Renal pelvis (tissue), 4 donors: ENCODE measurements around the gene CCDC34. TPM values are rescaled to one million over a fixed set of nuclear protein-coding genes. Genes with fewer than 3 reads are reported as not detected.
"Not testable (repeated sequence)": the region's sequence is repeated elsewhere in the genome, so short reads cannot be mapped to it uniquely, and the experiment has no call there.

Source experiments
- DNase-seq: peaks from one replicate; pipeline ENCODE4 v3.0.0-alpha.2; 2013
- polyA plus RNA-seq, 3 donors: library from polyadenylated mRNA; unstranded; fragments of 120-200 nt; gene quantifications; one replicate each; pipeline ENCODE4 v1.2.1, GENCODE V29; 2013; ENCODE audit not compliant: insufficient read length in 3 of 3

CCDC34 gene
- polyA plus RNA-seq, 3 donors, result 26.5 to 30.9 (median 27.0) TPM

DNA sequence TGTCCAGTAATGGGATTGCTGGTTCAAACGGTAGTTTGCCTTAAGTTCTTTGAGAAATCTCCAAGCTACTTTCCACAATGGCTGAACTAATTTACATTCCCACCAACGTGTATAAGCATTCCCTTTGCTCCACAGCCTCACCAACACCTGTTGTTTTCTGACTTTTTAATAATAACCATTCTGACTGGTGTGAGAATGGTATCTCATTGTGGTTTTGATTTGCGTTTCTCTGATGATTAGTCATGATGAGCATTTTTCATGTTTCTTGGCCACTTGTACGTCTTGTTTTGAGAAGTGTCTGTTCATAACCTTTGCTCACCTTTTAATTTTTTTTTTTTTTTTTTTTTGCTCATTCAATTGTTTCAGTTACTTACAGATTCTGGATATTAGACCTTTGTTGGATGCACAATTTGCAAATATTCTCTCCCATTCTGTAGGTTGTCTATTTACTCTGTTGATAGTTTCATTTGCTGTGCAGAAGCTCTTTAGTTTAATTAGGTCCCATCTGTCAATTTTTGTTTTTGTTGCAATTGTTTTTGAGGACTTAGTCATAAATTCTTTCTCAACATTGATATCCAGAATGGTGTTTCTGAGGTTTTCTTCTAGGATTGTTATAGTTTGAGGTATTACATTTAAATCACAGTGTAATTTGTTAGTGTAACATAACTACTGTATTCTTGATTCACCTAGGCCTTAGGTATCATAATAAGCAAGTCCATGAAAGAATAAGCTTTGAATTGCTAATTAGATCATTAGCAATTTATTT is 33.0 kb downstream of the CCDC34 start:
- DNase-seq, result no peak

DNA sequence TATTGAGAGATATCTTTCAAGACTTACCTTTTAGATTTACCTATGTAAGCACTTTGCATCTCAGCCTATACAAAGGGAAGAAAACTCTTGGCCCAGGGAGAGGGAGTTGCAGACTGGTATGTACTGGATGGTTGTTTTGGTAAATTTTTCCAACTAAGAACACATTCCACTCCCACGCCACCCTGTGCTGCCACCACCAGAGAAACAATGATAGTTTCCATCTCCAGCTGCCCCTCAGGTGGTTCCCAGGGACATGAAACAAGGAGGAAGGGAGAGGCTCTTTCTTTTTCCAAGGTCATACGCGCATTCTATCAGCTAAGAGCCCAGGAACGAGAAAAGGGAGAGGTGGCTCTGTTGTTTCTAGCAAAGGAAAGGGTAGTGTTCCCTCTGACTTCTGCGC is 34.4 kb downstream of the CCDC34 start:
- DNase-seq, result no peak

DNA sequence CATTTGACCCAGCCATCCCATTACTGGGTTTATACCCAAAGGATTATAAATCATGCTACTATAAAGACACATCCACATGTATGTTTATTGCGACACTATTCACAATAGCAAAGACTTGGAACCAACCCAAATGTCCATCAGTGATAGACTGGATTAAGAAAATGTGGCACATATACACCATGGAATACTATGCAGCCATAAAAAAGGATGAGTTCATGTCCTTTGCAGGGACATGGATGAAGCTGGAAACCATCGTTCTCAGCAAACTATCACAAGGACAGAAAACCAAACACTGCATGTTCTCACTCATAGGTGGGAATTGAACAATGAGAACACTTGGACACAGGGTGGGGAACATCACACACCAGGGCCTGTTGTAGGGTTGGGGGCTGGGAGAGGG is 36.0 kb downstream of the CCDC34 start:
- DNase-seq, result not testable (repeated sequence)

DNA sequence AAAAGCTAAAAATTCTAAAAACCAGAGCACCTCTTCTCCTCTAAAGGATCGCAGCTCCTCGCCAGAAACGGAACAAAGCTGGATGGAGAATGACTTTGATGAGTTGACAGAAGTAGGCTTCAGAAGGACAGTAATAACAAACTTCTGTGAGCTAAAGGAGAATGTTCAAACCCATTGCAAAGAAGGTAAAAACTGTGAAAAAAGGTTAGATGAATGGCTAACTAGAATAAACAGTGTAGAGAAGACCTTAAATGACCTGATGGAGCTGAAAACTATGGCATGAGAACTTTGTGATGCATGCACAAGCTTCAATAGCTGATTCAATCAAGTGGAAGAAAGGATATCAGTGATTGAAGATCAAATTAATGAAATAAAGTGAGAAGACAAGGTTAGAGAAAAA is 40.8 kb downstream of the CCDC34 start:
- DNase-seq, result not testable (repeated sequence)

DNA sequence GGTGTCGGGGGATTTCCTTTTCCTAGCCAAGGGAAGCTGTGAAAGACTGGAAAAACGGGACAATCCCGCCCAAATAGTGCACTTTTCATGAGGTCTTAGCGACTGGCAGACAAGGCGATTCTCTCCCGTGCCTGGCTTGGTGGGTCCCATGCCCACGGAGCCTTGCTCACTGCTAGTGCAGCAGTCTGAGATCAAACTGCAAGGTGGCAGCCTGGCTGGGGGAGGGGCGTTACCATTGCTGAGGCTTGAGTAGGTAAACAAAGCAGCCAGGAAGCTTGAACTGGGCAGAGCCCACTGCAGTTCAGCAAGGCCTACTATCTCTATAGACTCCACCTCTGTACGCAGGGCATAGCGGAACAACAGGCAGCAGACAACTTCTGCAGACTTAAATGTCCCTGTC is 41.7 kb downstream of the CCDC34 start:
- DNase-seq, result not testable (repeated sequence)

DNA sequence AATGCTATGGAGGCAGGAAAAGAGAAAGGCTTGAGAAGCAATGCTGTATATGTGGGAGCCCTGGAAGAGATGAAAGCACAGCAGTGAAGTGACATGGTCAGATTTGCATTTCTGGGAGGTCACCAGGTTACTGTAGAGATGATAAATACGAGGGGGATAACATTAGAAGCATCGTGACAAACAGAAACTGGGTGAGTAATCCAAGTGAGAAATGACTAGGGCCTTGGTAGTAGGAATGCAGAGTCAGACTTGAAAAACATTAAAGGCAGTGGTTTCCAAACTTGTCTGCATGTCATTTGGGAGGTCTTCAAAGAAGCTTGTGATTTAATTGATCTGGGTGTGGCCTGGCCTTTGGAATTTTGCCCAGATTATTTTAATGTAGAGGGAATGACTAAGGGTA is 43.9 kb downstream of the CCDC34 start:
- no peak for DNase-seq

DNA sequence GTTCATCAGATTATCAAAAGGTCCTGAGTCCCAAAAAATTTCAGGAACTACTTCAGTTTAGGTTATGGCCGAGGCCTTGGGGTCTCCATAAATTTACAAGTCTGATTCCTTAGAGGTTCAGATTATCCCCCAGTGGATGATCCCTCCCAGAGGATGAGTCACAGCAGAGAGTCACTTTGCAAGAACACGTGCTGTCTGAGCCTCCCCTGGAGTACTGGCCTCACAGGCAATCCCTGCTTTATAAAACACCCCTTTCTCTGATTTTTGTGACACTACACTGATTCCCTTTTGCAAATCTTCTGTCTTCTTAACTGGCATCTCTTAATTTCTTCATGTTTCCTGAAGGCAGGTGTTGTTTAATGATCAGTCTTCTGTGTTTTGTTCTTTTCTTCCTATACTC is 45.3 kb downstream of the CCDC34 start:
- no peak for DNase-seq

DNA sequence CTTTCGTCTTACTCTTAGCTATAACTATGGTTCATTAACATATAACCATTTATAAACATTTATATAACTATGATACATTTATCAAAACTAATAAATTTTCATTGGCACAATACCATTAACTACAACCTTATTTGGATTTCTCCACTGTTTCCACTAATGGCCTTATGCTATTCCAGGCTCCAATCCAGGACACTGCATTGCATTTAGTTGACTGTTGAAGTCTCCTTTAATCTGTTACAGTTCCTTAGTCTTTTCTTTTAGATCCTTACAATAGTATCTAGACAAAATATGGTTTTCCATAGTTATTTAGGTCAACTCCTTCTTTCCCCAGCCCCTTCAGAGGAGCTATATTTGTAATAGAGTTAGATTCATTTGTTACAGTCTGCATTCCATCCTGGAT is 47.2 kb downstream of the CCDC34 start:
- no peak for DNase-seq

DNA sequence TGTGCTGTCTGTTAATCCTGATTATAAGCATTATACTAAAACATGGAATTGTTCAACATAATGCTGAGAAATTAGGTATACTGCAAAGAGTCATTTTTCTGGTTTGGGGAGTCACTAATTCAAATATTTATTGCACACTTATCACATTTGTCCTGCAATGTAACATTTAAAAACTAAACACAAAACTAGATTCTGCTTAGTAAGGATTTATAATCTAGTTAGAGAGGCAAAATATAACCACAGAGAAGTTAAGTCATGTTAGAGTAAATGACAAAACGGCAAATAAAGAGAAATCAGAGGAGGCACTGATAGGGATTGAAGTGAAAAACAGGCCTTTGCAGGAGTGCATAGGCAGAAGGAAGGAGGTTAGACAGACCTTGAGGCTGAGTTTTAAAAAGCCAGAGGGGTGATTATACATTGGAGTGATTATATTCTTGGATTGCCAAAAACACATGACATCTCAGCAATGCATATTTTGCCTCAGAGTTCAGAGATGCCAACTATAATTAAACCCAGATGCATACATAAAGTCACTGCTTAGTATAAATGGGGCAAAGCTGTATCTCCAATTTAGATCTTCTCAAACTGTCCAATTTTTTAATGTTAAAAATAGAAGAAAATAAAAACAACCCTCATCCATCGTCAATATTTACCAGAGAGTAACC is 49.7 kb downstream of the CCDC34 start:
- DNase-seq, result no peak

DNA sequence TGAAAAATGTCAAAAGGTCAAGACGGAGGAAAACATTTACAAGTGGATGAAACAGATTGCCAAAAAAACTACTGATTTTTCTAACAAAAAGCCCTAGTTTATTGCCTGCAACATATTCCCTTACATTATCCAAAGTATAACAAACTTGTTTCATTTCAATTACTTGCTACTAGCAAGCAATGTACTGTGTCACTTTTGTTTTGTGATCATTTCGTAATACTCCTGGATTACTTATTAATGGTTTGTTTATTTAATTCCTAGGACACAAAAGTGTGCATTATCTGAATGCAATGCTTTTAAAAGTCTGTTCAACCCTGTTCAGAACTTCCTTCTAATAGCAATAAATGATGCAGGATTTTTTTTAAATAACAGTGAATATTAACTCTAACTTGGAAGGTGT is 50.9 kb downstream of the CCDC34 start:
- no peak for DNase-seq

DNA sequence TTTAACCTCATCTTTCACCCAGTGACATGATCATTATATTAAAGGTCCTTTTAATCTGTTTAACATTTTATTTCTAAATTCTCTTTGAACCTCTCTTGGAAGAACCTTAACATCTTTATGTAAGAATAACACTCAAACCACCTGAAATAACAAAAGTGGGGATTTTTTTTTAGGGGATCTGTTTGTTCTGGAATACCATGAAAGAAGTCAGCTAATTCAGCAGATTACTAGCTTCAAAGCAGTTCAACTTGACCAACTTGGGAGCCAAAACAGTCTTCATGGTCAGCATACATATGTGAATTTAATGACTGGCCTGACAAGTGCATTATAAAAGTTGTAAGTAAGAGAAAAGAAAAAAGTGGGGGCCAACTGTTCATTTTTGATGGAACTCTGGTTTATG is 52.3 kb downstream of the CCDC34 start:
- DNase-seq, result no peak

DNA sequence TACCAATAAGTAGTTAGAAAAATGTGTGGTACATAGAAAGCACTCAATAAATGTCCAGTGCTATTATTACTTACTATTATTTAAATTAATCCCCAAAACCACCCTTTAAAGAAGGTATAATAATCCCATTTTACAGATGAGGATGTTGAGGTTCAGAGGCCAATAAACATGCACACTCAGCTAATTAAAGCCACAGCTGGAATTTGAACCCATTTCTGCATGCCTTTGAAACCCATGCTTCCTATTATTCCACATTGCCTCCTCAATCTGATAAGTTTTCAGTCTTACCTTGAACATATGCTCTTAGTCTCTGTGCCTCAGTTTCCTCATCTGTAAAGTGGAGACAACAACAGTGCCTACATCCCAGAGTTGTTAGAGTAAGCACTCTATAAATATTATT is 52.8 kb downstream of the CCDC34 start:
- DNase-seq, result no peak

DNA sequence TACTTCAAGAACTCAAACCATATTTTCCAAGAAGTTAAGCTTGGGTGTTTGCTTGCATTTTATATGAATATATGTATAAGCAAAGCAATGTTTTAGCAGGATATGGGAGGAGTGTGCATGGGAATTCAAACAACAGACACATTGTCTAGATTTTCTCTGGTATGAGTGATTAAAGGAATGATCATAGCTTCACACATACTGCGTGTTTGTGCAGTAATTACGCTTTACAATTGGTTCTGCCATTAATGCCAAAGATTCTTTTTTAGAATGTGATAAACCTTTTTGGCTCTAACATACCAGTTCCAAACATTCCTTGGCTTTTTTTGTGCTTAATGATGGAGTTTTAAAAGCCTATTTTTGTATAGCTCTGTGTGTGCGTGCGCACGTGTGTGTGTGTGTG is 54.0 kb downstream of the CCDC34 start:
- no peak for DNase-seq

DNA sequence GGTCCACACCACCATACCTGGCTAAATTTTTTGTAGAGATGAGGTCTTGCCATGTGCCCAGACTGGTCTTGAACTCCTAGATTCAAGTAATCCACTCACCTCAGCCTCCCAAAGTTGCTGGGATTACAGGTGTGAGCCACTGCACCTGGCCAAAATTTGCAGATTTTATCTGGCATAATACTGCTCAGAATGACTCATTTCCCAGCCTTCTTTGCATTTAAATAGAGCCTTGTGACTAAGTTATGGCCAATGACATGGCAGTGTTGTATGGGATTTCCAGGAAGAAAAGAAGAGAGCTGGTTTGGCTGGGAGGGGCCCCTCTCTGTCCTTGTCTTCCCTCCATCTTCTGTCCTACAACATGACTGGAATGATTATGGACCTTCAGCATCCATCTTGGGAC is 55.8 kb downstream of the CCDC34 start:
- DNase-seq, result no peak

DNA sequence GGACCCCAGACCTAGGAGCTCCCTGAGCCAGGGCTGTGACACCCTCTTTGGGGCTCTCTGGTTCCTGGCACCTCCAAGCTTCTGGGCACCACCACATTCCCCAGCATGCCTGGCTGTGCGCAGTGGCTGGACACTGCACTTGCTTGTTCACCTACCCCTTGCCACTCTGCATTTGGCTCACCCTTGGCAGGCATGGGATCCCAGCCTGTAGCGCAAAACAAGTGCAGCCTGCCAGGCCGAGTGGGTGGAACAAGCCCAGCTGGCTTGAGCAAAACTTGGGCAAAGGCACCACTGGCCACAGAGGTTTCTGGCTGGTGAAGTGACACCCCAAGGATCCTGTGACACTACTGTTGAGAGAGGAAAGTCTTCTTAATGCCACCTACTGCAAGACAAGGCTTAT is 57.3 kb downstream of the CCDC34 start:
- DNase-seq, result no peak

DNA sequence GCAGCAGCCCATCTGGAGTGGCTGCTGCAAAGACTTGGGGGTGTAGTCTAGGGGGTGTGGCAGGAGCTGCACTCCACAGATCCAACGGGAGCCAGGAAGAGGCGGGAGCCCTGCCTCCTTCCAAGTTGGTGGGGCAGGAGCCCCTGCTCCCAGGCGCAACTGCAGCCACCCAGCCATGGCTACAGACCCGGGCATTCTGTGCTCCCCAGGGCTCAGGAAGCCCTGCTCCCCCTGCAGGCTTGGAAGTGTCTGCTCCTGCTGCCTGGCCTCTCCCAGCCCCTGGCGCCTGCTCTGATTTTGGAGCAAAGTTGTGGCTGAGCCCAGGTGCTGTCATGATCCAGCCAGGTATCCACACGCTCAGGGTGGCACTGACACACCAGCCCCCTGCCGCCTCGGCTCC is 58.5 kb downstream of the CCDC34 start:
- no peak for DNase-seq

DNA sequence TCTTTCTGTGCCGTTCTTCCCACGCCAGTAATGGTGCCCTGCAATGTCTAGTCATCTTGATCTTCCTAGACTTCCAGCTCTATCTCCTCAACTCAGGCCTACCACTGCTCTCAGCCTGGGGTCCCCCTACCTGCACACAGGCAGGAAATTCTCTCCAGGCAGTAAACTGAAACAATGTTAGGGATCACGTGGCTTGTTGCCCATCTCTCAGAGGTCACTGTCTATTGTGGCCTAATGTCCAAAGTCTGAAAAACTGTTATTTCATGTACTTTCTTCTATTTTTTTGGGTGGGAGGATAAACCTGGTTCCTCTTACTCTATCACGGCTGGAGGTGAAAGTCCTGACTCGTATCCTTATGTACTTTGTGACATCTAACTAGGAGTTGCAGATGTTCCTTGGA is 59.1 kb downstream of the CCDC34 start:
- no peak for DNase-seq

DNA sequence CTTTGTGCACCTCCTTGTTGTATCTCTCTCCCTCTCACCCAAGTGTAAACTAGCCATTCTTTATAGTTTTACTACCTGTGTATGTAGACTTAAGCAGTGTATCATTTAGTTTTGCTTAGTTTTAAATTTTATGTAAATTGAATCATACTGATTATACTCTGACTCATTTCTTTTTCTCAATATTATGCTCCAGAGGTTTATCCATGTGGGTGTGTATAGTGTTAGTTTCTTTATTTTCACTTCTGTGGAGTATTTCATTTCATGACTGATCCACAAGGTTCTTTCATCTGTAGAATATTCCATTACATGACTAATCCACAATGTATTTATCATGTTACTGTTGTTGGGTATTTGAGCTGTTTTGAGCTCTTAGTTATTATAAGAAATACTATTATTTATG is 62.0 kb downstream of the CCDC34 start:
- no peak for DNase-seq

DNA sequence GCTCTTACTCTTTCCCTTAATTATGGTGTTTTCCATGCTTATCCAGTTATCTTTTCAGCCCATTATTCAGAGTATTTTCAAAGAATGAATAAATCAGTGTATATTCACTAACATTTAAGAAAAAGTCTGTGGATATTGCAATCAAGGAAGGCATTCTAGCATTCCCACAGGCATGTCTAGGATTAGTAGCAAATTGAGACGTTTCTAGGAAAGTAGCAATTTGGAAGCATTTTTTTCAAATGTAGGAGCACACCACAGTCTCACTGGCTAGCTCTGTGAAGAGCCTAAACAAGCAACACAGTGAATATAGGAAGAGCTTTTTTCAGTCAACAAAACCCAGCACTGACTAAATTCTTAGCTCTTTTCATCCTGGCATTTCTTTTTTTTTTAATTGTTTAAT is 65.4 kb downstream of the CCDC34 start:
- no peak for DNase-seq

DNA sequence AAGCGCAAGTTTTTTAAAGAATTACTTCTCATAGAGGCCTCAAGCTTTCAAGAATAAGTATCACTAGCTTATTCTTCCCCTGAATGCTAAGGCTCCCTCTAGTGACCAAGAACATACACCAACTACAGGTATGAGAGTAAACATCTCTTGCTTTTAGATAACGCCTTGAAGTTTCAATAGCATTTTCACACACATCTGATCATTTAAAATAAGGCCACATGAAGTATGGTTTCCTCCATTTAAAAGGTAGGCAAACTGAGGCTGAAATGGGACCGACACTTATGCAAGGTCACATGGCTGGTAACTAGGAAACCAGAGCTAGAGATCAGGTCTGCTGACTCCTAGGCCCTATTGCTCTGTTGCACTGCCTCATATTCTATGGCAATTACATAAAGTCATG is 66.5 kb downstream of the CCDC34 start:
- DNase-seq, result peak; percentile 27

DNA sequence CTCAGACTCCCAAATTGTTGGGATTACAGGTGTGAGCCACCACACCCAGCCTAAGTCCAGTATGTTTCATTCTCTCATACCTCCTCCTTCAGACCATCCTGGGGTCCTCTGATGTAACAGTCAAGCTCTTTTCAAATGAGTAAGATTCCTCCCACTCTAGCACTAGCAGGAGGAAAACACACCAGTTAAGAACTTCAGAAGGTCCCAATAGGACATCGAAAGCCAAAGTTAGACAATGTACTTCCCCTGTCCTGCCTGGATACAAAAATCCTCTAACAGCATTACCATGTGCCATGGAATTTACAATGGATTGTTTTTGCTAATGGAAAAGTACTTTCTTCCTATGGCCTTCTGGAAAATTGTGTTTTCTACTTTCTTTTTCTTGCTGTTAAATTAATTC is 67.1 kb downstream of the CCDC34 start:
- no peak for DNase-seq

DNA sequence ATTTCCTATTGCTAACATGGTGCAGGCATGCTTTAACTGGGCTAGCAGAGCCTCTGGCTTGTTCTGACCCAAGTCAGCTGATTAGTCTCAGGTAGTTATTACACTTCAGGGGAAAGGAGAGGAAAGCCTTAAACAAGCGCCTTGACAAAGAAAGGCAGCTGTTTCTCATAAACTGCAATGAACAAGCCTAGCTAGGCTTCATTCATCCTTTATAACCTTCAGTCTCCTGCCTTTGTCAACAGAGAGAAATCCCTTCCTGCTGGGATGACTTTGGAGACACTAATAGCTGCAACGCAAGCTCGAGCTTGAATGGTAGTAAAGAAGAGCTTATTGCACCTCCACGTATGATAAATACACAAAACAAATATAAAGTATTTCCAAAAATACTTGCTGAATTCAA is 68.4 kb downstream of the CCDC34 start:
- DNase-seq, result no peak

DNA sequence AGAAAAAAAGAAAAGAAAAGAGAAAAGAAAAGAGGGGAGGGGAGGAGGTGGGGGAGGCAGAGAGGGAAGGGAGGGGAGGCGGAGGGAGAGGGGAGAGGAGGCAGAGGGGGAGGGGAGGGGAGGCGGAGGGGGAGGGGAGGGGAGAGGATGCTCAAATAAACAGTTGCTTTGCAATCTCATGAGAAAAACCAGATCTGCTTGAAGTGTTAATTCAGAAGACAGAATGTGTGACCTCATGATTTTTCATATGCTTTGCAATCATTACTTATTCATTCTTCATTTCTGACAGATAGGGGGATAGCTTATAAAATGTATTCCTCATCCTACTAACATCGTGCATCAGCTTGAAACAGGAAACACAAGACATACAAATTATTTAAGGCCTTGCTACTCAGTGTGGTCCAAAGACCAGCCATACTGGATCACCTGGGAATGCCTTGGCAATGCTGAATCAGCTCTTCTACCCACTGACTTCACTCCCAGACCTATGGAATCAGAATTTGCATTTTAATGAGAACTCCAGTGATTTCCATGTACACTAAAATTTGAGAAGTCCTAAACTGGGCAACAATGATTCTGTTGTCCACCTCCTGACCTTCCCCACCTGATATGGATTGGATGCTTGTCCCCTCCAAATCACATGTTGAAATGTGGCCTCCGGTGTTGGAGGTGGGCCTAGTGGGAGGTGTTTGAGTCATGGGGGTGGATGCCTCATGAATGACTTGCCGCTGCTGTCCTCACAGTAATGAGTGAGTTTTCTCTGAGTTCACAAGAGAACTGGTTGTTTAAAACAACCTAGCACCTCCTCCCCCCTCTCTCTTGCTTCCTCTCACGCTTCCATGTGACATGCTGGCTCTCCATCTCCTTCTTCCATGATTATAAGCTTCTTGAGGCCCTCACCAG is 69.2 kb downstream of the CCDC34 start:
- DNase-seq, result no peak
